Caki2 (cell line): ENCODE results near the gene RPL15. TPM values are rescaled to one million over a fixed set of nuclear protein-coding genes. Genes with fewer than 3 reads are reported as not detected.
A peak's percentile ranks its signal among the peaks of the same experiment; 100 is the strongest.

Experiments
- DNase-seq: peaks from one replicate; pipeline ENCODE4 v3.0.0-alpha.2; 2015; ENCODE audit warnings: low read depth
- in situ Hi-C: cut with HindIII; loops from 2 replicates; pipeline ENCODE4 v1.10.0; 2016; ENCODE audit warnings: low sequenced_read_pairs, low pct_unique_long_range_greater_than_20kb, mixed read lengths
- total RNA-seq: library from RNA; depleted of rRNA; stranded (reverse); fragments of >200 nt; shearing (Covaris generic); gene quantifications from 2 replicates; pipeline ENCODE4 v1.2.3, GENCODE V29; 2014; ENCODE audit warnings: low replicate concordance

The RPL15 gene
- total RNA-seq, 1 experiment from 2014 or later = 4,358 TPM

GRCh38 chr3:23919628-23920027, 2.7 kb downstream of the RPL15 start:
- DNase-seq = no peak
- in situ Hi-C loops = no loop called here

GRCh38 chr3:23920151-23920655, 3.3 kb downstream of the RPL15 start:
- in situ Hi-C loops = no loop called here
- no peak for DNase-seq

- in situ Hi-C loops = no loop called here
- DNase-seq = no peak
Measured at GRCh38 chr3:23921052-23921511, 4.2 kb downstream of the RPL15 start.

GRCh38 chr3:23923786-23924185, 6.9 kb downstream of the RPL15 start:
- in situ Hi-C loops = no loop called here
- DNase-seq = peak; percentile 83

GRCh38 chr3:23926246-23926645, 9.3 kb downstream of the RPL15 start:
- DNase-seq = no peak
- in situ Hi-C loops = no loop called here

GRCh38 chr3:23926736-23927135, 9.8 kb downstream of the RPL15 start:
- DNase-seq = no peak
- in situ Hi-C loops = no loop called here

GRCh38 chr3:23928524-23928923, 11.6 kb downstream of the RPL15 start:
- in situ Hi-C loops = no loop called here
- peak; percentile 65 for DNase-seq

GRCh38 chr3:23931597-23931996, 14.7 kb downstream of the RPL15 start:
- in situ Hi-C loops = no loop called here
- no peak for DNase-seq

- in situ Hi-C loops = no loop called here
- no peak for DNase-seq
Measured at GRCh38 chr3:23932571-23932970, 15.6 kb downstream of the RPL15 start.

GRCh38 chr3:23934253-23934652, 17.3 kb downstream of the RPL15 start:
- DNase-seq = no peak
- in situ Hi-C loops = no loop called here

GRCh38 chr3:23937296-23937695, 20.4 kb downstream of the RPL15 start:
- no peak for DNase-seq
- in situ Hi-C loops = no loop called here

- DNase-seq = no peak
- in situ Hi-C loops = no loop called here
Measured at GRCh38 chr3:23938688-23939087, 21.8 kb downstream of the RPL15 start.

- DNase-seq = no peak
- in situ Hi-C loops = no loop called here
Measured at GRCh38 chr3:23940775-23941174, 23.8 kb downstream of the RPL15 start.

- DNase-seq = no peak
- in situ Hi-C loops = no loop called here
Measured at GRCh38 chr3:23941440-23941839, 24.5 kb downstream of the RPL15 start.

GRCh38 chr3:23942546-23942945, 25.6 kb downstream of the RPL15 start:
- in situ Hi-C loops = no loop called here
- no peak for DNase-seq

GRCh38 chr3:23944007-23944783, 27.3 kb downstream of the RPL15 start:
- DNase-seq = no peak
- in situ Hi-C loops = no loop called here

- in situ Hi-C loops = no loop called here
- DNase-seq = peak; percentile 70
Measured at GRCh38 chr3:23944861-23945662, 28.1 kb downstream of the RPL15 start, which contains the start of gene NR1D2. Gene NR1D2 (plus strand): TSS chr3:23945286. CDS start chr3:23945579, 293 bp downstream.

GRCh38 chr3:23945663-23945912, 28.7 kb downstream of the RPL15 start:
- in situ Hi-C loops = no loop called here
- no peak for DNase-seq

GRCh38 chr3:23945913-23946687, 29.2 kb downstream of the RPL15 start:
- in situ Hi-C loops = no loop called here
- DNase-seq = peak; percentile 97
